HG03439 (cell line): ENCODE measurements around the gene KIRREL1.

Experiments
- ATAC-seq: cut with Tn5 transposase; IDR thresholded peaks from one replicate; pipeline ENCODE4 v1.9.1; 2021; ENCODE audit warnings: mild to moderate bottlenecking, moderate library complexity; ENCODE audit not compliant: unreplicated experiment

Gene KIRREL1

GRCh38 chr1:158028969-158029368, 35.5 kb downstream of the KIRREL1 start:
- ATAC-seq = no peak

- no peak for ATAC-seq
These were observed 41.6 kb downstream of the KIRREL1 start for GRCh38 chr1:158035014-158035413.

GRCh38 chr1:158035976-158036583, 42.6 kb downstream of the KIRREL1 start:
- ATAC-seq = no peak

DNA sequence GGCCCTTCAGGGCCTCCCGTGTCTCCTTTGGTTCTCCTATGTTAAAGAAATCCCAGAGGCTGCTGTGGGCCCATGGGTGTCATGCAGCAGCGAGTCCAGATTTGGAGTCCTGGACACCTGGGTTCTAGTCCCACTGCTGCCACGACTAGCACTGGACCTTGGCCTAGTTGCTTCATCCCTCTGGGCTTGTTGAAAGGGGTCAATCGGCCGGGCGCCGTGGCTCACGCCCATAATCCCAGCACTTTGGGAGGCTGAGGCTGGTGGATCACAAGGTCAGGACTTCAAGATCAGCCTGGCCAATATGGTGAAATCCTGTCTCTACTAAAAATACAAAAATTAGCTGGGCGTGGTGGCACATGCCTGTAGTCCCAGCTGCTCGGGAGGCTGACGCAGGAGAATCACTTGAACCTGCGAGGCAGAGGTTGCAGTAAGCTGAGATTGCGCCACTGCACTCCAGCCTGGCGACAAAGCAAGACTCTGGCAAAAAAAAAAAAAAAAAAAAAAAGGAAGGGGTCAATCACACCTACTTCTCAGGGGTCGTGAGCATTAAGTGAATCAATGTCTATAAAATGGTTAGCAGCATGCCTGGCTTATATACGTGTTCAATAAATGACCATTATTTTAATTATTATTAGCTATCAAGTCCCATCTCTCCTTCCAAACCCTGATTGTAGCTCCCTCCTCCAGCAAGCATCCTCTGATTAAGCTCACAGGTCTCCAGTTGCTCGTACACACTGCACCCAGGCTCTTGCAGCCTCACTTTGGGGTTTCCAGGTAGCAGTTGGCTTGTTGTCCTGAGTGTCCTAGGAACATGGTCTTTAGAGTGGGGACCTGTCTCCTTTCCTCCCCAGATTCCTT, 43.8 kb downstream of the KIRREL1 start:
- no peak for ATAC-seq

- no peak for ATAC-seq
These were observed 44.5 kb downstream of the KIRREL1 start for GRCh38 chr1:158037866-158038359.

- no peak for ATAC-seq
These were observed 45.3 kb downstream of the KIRREL1 start for GRCh38 chr1:158038793-158039192.

DNA sequence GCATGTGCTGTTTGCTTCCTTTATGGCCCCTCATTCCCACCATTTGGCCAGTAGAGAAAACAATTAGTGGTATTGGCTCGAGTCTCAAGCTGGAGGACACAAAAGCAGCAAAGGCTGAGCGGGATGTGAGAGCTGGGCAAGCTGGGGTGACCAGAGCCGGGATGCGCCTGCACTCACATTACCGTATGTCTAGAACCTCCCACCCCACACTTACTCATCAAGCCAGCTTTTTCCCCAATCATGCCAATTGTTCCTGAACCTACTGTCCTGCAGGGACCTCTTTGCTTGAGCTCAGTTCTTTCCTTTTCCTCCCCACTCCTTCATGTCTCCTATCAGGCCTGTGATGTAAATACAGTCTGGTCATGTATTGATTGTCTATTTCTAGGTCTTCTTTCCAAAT, 45.9 kb downstream of the KIRREL1 start:
- ATAC-seq = no peak

DNA sequence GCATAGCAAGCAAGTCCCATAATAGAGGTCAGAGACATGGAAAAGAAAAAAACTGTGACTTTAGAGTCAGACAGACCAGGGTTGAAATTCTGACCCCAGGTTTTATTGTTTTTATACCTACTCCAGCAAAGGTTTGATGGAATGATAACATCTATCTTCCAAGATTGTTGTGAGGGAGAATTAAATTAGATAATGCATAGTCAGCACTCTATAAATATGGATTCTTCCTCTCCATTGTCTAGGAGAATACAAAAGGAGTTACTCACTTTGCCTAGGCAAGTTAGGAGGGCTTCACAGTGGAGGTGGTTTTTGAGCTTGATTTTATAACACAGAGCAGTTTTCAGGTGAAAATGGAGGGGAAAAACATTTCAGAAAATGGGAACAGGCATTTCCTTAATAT, 46.9 kb downstream of the KIRREL1 start:
- no peak for ATAC-seq

GRCh38 chr1:158043232-158043631, 49.8 kb downstream of the KIRREL1 start:
- no peak for ATAC-seq

DNA sequence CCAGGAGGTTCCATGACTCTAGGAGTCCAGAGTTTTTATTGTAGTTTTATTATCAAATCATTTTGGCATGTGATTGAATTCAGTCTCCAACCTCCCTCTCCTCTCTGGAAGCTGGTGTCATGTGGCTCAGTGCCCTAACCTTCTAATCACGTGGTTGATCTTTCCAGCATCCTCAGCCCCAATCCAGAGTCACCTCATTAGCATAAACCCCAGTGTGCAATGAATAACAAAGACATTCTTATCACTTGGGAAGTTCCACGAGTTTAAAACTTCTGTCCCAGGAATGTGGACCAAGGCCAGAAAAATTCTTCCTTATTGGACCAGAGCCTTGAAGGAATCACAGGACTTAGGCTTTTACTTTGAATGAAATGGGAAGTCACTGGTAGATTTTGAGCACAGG, 52.2 kb downstream of the KIRREL1 start:
- no peak for ATAC-seq

DNA sequence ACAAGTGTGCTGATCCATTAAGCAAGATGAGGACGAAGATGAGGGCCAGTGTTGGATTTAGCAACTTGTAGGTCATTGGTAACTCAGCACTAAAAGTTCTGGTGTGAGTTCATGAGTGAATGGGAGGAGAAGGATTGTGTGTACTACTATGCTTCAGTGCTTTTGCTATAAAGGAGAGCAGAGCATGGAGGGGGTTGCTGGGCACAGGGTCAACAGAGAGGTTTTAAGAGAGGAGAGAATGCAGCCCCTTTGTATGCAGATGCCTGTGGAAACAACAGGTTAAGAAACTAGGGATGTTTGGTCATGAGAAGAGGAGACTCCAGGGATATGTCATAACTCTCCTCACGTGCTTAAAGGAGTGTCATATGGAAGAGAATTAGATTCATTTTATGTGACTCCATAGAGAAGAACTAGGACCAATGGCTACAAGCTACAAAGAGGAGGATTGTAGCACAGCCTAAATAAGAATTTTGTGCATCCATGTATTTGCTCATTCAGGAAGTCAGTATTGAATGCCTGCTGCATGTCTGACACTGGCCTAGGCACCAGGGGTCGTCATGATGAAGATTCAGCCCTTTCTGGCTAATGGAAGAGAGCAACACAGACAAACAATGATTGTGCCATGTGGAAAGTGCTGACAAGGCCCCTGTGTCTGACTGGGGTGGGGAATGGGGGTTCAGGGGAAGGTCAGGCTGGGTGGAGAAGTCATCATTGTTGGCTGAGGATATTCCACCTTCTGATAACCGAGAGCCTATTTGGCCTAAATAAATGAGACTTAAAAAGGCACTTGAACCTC, 53.5 kb downstream of the KIRREL1 start:
- no peak for ATAC-seq

- no peak for ATAC-seq
These were observed 55.1 kb downstream of the KIRREL1 start for GRCh38 chr1:158048371-158049067.

DNA sequence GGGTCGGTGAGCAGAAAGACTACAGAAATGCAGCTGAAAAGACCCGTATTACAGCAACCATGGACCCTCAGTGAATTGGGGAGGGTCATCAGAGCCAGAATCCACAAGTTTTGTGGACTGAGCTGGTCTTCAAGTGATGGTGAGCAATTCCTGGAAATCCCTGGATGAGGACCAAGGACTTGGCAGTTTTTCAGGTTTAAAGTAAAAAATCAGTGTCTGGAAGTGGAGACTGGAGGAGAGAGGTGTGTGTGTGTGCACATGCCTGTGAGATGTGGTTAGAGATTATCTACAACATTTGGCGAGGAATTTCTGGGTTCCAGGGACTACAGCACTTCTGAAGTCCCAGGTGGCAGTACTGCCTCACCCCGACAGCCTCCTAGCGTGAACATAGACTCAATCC, 56.4 kb downstream of the KIRREL1 start:
- no peak for ATAC-seq

- no peak for ATAC-seq
These were observed 59.8 kb downstream of the KIRREL1 start for GRCh38 chr1:158053276-158053675.

DNA sequence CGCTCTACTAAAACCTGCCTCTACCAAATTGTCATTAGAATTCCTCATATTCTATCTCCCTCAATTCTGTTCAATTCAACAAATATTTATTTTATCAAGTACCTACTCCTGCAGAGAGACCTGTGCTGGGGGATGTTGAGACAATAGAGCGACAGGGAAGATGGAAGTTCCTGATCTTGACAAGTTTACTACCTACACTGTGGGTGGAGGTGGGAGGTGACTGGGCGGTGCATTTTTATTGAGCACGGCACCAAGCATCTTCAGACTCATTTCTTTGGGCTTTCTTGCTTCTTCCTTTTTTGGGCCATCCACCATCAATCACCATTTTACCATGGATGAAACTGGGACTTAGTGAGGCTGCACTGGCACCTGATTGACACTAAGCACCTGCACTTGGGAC, 61.3 kb downstream of the KIRREL1 start:
- no peak for ATAC-seq

GRCh38 chr1:158055854-158056253, 62.4 kb downstream of the KIRREL1 start:
- no peak for ATAC-seq

DNA sequence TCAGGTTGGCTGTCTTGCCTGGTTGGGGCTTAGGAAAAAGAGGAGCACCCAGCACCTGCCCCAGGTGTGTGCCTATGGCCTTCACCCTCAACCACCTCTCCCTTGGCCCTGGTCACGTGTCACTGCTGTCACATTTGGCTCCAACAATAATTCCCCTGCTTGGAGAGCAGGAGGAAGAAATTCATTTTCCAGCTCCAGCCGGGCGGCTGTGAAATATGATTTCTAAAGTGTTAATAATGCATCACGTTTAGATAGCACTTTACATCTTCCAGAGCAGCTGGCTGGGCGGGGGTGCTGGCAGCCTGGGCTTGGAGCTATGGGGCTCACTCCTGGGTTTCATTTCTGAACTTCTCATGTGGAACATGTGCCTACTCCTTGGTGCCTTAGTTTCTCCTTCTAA, 63.1 kb downstream of the KIRREL1 start:
- ATAC-seq = no peak

DNA sequence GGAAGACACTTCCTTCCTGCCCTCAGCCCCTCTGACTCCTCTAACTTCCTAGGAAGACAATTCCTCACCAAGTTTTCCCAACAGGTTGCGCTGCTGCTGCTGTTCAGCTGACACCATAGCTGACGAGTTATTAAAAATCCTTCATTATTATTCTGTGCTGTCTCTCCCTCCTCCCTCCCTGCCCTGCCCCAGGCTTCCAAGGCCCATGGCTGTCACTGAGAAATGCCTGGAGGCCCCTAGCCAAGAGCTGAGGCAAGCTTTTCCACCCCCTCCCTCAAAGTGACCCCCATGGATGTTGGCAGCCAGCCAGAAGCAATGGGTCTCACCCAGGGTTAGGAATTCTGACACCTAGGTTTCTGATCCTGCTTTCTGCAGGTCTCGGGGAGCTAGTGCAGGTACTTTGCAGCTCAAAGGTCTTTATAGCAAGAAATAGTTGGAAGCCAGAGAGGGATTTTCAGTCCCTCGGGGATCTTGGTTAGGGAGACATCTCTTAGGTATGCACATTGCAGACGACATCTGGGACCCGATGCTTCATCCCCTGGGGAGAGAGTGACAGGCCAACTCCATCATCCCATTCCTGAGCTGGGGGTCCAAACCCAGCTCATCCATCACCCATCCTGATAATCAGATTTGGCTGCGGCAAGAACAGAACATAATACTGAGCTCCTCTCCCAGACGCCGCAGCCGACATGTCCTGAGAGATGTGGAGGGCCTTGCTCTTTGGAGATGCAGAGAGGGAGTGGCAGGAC, 65.0 kb downstream of the KIRREL1 start:
- ATAC-seq = no peak

GRCh38 chr1:158059984-158060383, 66.5 kb downstream of the KIRREL1 start:
- ATAC-seq = no peak

GRCh38 chr1:158062174-158062573, 68.7 kb downstream of the KIRREL1 start:
- no peak for ATAC-seq
